Sigmoid colon (tissue), 4 donors: Measurements from ENCODE around the gene CPN1.

ENCODE experiments used
- CTCF ChIP-seq, 4 experiments: fragments of 450-650 bp in 3 of 4; fragments of 200-600 bp in 1 of 4; IDR thresholded peaks; one replicate each; pipeline ENCODE4 v1.5.1; 2016 to 2019; ENCODE audit warnings: antibody characterized with exemption in 4 of 4, mild to moderate bottlenecking in 3 of 4, moderate library complexity in 2 of 4
- EP300 ChIP-seq, 4 donors: sonication (generic); formaldehyde crosslinking; IDR thresholded peaks; one replicate each; pipeline ENCODE4 v1.6.1; 2017; ENCODE audit warnings: antibody characterized with exemption in 4 of 4
- POLR2A ChIP-seq, 2 donors: fragments of 450-650 bp; IDR thresholded peaks; one replicate each; pipeline ENCODE4 v1.6.1; 2016; ENCODE audit warnings: antibody characterized with exemption in 2 of 2, mild to moderate bottlenecking in 2 of 2, moderate library complexity in 2 of 2
- POLR2AphosphoS5 ChIP-seq, 4 donors: sonication (generic); formaldehyde crosslinking; IDR thresholded peaks; one replicate each; pipeline ENCODE4 v1.6.1; 2017; ENCODE audit warnings: antibody characterized with exemption in 4 of 4

- no peak for TF ChIP-seq CTCF (IDR thresholded peaks at IDR 0.05)
- no peak for TF ChIP-seq POLR2A (IDR thresholded peaks at IDR 0.05)
- no peak for TF ChIP-seq EP300 (IDR thresholded peaks at IDR 0.05)
- no peak for TF ChIP-seq POLR2AphosphoS5 (IDR thresholded peaks at IDR 0.05)
These were observed 86.0 kb downstream of the CPN1 start for GRCh38 chr10:99995713-99996112.
